Stimulated activated CD8-positive, alpha-beta memory T cell treated with anti-CD3 and anti-CD28 coated beads, Interleukin-12 subunit alpha, Interleukin-12 subunit beta, amount 100 ng/mL, for 4 hours (primary cell): ENCODE results near the gene ENO3.

Experiments used
- DNase-seq: peaks from one replicate; pipeline ENCODE4 v3.0.0-alpha.2; 2020; ENCODE audit warnings: low read depth

ENO3 gene

DNA sequence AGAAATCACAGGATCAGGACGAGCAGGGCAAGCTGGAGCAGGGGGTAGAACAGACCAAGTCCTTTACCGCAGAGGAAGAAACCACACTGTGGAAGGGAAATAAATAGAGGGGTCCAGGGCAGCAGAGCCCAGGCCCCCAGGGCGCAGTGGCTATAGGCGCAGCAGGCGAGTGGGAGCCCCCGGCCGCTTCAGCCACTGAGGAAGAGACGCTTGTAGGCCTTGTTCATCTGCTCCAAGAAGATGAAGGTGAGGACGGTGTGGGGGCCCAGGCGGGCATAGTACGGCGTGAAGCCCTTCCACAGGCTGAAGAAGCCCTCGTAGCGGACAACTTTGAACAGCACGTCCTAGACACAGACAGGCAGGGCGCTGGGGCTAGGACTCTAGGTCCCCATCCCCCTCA, 13.4 kb upstream of the ENO3 start:
- DNase-seq: no peak

DNA sequence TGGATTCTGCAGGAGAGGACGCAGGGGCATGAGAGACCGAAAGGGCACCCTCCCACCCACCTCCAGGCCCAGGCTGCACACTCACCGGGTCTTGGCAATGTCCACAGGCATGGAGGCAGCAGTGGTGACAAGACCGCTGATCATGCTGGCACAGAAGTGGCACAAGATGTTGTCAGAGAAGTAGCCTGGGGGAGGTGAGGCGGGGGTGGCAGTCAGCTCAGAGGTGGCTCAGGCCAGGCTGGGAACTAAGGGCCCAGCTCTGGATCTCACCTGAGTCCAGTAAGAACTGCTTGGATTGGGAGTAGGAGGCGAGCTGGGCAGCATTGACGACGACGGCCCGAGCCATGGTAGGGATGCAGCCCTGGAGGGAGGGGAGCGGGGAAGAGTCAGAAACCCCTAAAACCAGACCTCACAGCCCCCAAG, 12.8 kb upstream of the ENO3 start:
- DNase-seq: no peak

DNA sequence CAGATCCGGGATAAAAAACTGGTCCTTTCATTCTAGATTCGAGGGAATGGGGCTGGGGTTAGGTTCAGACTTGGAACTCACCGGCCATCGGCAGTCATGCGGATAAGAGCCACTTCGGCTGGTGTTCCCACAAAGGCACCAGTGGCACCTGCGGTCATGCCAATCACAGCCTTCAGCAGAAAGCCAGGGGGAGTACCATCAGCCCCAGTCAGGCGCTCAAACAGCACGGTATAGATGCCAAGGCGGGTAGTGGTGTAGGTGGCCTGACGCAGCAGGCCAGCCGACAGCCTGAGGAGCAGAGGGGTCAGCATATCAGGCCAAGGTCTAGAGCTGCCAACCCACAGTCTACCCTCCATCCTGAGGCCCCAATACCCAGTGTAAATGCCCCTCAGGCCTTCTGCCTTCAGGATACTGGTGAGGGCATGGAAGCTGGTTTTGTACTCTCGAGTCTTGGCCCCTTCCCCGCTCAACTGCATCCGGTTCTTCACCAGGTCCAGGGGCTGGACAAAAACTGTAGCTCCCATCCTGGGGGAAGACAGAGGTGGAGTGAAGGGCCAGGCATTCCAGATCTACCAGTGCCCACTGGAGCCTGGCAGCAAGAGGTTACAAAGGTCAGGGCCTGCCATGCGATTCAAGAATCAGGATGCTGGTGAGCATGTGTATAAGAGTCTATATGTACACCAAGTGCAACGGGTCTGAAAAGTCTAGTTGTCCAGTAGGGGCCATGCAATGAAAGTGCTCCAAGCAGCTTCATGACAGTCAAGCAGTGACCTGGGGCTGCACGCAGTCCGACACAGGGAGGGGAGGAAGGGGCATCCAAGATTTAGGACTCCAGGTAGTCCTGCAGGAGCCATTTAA, 12.0 kb upstream of the ENO3 start:
- DNase-seq: no peak

DNA sequence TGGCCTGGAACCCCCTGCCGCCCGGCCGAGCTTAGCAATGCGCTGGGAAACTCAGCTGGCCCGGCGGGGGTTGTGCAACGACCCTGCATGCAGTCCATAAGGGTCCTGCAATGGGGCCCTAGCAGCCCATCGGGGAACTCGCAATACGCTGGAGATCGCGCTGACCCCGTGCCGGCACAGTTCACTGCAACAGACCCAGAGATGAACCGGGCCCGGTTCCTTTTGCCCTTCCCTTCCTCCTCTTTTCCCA, 11.4 kb upstream of the ENO3 start:
- no peak for DNase-seq

DNA sequence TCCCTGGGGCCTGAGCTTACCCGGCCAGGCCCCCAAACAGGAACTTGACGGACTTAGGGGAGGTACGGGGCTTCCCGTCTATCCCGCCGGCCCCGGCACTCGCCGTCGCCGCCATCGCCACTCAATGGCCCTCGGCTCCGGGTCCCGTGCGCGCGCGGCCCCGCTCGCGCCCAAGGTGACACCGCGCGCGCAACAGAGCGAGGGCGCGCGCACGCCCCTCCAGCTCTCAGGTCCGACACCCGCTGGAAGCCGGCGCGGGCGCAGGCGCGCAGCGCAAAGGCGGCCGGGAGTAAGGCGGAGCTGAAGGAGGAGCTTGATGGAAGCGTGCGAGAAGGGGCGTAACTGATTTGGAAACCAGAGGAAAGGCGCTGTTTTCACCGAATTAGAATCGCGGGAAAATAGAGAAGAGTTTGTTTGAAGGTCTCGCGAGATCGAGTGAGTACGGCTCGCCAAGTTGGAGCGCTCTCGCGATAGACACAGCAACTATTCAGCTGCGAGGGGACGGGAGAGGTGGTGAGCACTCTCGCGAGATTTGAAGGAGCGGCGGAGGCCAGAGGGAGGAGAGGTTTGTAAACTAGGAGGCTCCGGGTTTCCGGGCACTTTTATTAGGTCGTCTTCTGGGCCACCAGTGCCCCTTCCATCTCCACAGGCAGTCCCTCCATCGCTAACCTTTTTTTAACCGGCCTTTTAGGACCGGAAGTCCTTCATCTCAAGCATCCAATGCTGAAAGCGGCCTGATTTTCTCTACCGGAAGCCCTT, 10.9 kb upstream of the ENO3 start, which contains the start of the genes RNF167 and SLC25A11:
Gene RNF167 (plus strand): TSS at position 473 of the 759 bp plus-strand sequence. CDS start 642 bp downstream, outside the sequence.
Gene SLC25A11 (minus strand): TSS at position 251 of the 759 bp plus-strand sequence. CDS start 136 bp downstream, at position 115.
- peak; percentile 95 for DNase-seq

DNA sequence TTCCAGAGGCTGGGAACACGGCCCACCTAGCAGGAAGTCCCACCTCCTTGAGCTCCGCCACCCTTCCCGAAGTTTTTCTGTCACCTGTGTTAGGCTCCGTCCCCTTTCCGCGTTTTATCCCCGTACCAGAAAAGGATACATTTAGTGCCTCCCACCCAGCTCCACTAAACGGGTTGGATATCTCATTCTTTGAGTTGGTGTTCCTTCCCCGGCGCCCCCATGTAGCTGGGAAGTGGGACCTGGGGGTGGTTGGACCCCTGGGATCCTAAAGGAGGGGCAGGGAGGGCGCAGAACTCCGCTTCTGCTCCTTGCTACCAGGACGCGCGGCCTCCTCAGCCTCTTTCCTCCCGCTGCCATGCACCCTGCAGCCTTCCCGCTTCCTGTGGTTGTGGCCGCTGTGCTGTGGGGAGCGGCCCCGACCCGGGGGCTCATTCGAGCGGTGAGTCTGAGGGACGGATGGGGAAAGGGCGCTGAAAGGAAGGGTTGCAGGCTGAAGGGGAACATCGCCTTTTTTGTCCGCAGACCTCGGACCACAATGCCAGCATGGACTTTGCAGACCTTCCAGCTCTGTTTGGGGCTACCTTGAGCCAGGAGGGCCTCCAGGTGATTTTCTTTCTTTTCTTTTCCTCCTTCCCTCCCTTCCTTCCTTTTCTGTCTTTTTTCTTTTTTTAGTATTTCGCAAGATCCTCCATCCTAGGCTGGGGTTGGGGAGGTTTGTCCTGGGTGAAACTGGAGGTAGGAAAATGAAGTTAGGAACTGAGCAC, 10.2 kb upstream of the ENO3 start:
- DNase-seq: no peak

DNA sequence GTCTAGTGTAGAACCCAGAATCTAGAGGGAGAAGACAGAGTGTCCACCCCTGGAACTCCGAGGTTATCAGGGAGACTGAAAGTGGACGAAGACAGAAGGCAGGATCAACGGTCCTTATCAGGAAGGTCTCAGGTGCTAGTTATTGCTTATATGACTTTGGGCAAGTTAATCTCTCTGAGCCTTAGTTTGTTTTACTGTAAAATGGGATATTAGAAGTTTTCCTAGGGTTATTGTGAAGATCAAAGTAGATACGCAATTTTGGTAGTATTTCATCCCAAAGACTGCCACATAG, 9.7 kb upstream of the ENO3 start:
- DNase-seq: no peak

DNA sequence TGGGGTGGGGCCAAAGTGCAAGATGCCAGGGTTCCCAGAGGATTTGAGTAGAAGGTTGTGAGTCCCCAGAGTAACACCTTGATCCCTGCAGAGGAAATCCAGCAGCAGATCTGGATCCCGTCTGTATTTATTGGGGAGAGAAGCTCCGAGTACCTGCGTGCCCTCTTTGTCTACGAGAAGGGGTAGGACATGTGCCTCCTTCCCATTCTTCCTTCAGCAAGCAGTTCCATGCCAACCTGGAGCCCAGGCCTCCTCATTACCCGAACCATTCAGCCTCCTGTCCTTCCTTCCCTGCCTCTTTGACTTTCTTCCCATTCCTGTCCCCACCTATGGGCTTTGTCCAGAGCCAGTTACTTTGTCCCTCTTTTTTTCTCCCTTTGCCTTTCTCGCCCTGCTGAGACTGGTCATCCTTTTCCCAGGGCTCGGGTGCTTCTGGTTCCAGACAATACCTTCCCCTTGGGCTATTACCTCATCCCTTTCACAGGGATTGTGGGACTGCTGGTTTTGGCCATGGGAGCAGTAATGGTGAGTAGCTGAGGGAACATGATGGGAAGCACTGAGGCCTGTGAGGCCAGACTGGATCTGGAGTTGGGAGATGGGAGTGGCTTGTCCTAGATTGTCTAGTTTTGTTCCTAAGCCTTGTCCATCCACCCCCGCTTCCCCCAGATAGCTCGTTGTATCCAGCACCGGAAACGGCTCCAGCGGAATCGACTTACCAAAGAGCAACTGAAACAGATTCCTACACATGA, 8.0 kb upstream of the ENO3 start:
- DNase-seq: no peak

DNA sequence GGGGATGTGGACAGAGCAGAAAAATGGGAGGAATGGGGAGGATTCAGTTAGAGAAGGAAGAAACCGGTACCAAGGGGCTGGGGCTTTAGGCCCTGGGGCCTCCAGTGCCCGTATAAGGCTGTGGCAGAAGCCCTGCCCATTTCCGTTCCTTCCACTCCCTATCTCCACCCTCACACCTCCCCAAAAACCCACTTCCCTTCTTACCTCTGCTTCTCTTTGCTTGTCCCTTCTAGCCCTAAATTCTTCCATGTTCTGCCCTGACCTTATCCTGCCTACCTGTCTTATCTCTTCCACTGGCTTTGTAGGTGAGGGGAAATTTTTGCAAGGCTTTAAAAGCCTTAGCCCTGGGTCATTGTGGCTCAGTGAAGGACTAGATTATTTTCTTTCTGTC, 6.8 kb upstream of the ENO3 start:
- no peak for DNase-seq

DNA sequence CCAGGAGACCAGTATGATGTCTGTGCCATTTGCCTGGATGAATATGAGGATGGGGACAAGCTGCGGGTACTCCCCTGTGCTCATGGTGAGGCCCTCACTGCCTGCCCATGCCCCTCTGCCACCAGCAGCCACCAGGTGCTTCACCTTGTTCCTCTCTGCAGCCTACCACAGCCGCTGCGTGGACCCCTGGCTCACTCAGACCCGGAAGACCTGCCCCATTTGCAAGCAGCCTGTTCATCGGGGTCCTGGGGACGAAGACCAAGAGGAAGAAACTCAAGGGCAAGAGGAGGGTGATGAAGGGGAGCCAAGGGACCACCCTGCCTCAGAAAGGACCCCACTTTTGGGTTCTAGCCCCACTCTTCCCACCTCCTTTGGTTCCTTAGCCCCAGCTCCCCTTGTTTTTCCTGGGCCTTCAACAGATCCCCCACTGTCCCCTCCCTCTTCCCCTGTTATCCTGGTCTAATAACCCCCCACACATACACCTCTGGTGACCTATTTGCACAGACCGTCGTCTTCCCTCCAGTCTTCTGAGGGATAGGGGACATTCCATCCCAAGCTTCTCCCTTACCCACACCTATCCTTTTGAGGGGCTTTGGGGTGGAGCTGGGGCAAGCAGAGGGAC, 6.3 kb upstream of the ENO3 start:
- DNase-seq: no peak

DNA sequence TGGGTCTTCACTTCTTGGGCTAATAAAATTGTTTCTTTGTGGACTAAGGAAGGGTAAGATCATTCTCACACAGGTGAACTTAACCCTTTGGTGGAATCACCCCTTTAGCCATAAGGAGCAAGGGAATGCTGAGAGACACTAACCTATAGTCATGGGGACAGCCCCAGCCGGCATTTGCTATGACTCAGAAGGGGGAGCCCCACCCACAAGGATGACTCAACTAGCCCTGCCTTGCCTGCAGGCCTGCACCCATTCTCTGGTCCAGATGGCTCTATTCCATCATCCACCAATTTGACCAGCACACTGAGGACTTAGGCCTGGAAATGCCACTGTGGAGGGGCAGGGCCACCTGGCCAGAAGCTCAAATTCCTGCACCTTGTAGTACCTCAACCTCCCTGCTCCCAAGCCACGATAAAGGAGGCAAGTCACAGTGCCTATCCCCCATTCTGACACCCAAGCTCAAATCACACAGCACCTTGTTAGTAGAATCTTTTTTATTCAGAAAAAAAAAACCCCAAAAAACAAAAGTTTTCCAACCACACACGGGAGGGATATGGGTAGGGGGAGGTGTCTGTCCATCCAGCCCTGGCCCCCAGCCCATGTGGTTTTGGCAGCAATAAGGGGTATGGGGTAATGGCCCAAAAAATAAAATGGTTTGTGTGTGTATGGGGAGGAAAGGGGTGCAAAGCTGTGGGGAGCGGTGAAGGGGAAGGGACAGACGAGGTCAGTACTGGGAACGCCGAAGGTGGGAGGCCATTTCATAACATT, 5.6 kb upstream of the ENO3 start:
- DNase-seq: peak; percentile 74

DNA sequence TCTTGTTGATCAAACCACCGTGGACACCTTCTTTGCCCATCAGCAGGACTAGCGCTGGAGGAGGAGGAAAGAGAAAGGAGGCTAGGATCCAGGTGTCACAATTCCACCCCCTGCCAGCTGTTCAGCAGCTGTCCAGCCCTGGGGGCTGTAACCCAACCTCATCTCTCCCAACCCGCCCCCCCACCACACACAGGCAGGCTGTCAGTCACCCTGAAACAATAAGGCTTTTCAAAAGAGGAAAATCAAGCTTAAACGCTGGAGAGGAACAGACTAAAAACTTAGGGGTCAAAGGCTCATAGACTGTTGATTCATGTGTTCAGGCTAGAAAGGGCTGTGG, 5.0 kb upstream of the ENO3 start:
- no peak for DNase-seq

DNA sequence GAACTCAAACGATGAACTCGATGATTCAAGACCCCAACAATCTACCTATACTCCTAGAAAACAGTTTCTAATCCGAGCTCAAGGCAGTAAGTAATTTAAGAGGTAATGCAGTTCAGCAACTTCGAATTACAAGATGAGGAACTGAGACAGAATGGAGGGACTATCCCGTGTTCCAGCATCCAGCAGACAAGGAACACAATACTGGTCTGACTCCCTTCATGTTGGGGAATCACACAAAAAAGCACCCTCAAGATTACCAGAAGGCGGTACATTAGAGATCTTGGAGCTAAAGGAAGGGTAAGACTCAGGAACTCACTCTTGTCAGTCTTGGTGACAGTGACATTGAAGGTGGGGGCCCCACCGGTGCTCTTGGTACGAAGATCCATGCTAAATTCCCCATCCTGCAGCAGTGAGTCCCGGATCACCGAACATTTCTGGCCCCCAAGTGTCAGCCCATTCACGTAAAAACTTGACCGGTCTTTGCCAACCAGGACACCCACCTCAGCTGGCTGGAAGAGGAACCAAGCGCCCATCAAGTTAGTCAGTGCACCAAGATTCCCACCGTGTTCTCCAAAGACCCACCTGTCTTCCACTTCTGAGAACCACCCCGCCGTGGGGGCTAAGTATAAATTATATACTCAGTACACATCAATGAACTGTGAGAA, 4.5 kb upstream of the ENO3 start:
- DNase-seq: no peak

DNA sequence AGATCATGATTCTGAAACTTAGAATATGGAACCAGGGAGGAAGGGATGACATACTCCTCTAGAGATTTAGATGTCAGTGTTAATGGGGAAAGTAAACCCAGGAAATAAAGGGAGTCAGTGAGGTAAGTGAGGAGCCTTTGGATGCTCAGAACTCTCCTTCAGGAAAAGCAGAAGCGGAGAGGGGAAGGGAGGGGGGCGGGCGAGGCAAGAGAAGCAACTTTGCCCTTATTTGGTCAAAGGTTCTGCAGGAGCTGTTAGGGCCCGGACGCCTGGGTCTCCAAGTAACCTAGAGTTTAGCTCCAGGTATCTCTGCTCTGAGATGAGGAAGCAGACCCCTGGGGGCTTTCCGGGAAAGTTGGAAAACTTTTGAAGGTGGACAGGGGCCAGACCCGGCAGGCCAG, 3.9 kb upstream of the ENO3 start:
- DNase-seq: no peak

DNA sequence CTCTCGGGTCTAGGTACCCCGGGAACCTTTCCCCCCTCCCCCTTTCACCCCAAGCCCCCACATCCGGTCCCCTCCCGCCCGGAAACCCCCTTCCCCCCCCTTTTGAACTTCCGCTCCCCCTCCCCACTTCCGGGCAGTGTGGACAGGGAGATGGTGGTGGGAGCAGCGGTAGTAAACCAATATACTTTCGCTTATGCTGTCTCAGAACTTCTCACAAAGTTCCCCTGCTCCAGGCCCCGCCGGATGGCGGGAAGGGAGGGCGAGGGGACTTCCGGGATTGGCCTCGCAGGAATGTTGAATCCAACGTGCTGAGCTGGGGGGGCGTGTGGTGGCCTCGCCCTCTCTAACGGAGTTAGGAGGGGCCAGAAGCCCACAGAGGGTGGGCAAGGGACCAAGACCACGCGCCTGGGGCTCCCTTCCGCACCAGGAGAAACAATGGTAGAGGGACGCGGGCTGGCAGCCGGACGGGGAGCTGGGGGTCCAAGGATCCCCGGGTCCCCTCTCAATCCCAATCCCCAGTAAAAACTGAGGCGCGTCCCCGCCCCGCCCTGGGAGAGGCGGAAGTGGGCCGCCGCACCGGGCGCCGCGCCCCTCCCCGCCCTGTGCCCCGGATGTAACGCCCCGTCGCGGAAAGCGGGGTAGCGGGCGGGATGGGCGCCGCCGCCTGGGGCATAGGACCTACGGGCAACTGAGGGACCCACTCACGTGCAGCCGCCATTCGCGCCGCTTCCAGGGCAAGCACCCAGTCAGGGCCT, 3.3 kb upstream of the ENO3 start:
- DNase-seq: peak; percentile 53

DNA sequence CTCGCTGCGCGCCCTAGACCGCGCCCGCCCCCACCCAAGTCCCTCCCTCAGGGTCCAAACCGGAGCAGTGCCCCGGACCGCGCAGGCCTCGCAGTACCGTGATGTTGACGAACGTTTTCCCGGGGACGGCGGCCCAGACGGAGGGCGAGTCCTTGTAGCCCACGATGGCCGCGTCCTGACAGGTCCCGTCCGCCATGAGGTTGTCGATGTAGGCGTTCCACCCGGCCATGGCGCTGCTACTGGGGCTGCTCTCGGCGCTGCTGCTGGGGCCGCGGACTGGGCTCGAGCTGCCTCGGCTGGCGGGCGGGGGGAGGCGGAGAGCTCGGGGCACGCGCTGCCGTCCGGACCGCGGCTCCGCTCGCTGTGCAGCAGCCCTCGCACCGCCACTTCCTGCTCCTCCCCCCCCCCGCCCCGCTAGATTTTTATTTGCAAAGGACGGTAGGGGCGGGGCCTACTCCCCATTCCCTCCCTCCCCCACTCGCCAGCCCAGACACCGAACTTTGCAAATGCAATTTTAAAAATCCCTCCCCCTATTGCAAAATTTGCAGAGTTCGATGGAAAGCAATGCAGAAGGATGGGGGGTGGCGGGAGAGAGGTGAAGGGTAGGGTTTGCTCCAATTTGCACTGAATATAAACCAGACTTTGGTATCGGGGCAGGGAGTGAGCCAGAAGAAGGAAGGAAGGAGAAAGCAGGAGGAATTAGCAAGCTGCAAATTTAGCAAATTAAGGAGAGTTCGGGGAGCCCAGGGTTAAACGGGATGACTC, 2.6 kb upstream of the ENO3 start, which contains the start of gene PFN1:
Gene PFN1 (minus strand): TSS at position 365 of the 765 bp plus-strand sequence. CDS start 136 bp downstream, at position 229.
- peak; percentile 85 for DNase-seq

DNA sequence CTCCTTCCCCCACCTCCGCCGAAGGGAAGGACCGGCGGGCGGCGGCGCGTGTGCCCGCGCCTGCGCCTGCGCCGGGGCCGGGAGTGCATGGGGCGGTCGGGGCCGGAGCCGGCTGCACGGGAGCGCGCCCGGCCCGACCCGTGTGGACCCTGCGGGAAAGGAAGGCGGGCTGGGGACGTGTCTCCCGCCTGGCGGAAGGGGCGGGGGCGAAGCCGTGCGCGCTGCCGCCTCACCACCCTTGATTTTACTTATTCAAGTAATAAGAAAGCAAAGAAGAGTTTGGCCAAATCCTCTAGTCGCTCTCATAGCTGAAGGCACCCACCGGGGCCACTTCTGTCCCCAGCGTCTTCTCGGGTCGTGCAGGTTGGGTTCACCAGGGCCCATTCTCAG, 2.0 kb upstream of the ENO3 start:
- peak; percentile 59 for DNase-seq

DNA sequence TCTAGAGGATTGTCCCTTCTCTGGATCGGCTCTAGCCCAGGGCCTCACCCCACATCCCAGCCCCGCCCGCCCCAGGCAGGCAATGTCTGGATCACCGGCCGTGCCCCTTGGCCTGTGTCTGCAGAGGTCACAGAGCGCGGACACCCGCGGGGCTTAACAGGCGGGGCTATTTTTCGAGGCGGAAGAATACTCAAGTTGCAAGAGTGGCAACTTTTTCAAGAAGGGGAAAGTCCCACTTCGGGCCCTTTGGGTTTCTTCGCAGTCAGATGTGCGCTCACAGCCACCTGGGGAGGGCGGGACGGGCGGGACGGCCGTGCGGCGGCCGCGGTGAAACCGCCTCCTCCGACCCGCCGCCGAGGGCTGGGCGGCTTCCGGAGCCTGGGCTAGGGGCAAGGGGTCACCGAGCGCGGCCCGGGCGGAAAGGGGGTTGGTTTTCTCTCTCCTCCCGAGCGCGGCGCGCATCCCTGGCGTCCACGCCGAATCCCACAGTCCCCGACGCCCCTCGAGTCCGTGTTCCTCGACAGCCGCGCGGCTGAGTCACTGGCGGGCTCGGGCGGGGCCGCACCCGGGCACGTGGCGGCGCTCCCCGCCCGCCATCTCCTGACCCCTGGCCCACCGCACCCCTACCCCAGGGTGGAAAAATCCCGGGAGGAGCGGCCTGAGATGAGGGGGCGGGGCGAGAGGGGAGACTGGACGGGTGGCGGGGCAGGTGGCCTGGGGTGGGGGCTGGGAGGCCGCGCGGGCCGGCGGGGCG, 1.4 kb upstream of the ENO3 start:
- peak; percentile 69 for DNase-seq
